NCI-H1417 (cell line): ENCODE measurements around the gene MRPS24.
A peak's percentile ranks its signal among the peaks of the same experiment; 100 is the strongest.
"Not testable (repeated sequence)": the region's sequence is repeated elsewhere in the genome, so short reads cannot be mapped to it uniquely, and the experiment has no call there.

Experiments
- DNase-seq, 3 experiments: peaks; one replicate each; lab custom pipeline; 2025; lab: John Stamatoyannopoulos, UW

The MRPS24 gene

DNA sequence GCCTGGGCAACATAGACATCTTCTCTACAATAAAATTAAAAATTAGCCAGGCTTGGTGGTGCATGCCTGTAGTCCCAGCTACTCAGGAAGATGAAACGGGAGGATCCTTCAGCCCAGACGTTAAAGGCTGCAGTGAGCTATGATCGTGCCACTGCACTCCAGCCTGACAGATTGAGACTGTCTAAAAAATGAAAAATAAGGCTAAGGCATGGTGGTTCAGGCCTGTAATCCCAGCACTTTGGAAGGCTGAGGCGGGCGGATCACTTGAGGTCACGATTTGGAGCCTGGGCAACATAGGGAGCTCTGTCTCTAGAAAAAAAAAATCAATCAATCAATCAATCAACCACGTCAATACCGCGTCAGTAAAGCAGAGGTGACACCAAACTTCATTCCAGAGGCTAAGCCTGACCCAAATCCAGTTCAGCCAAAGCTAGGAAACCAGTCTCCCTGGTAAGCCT is 31.1 kb downstream of the MRPS24 start:
- no peak for DNase-seq

DNA sequence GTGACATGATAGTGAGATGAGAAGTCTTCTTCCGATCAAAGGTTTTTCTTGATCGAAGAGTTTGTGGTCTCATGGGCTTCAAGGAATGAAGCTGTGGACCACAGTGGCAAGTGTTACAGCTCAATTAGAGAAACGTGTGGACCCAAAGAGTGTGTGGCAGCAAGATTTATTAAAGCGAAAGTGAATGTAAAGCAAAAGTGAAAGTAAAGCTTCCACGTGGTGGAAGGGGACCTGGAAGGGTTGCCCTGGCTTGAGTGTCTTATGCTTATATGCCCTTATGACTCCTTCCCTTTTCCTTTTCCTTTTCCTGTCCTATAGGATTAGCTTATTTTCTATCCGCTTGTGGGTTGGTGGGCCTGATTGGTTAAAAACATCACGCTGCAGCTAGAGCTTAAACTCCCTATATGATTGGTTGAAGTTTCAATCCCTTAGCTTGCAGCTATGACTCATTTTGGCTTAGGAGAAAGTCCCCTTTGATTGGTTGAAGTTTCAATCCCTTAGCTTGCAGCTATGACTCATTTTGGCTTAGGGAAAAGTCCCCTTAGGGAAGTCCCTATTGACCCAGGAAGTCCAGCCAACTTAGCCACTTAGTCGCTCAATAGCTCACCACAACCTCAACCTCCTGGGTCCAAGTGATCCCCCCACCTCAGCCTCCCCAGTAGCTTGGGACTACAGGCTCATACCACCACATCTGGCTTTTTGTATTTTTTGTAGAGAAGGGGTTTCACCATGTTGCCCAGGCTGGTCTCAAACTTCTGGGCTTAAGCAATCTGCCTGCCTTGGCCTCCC is 34.7 kb downstream of the MRPS24 start:
- DNase-seq: peak in 1 of 3 experiments; percentile 38

DNA sequence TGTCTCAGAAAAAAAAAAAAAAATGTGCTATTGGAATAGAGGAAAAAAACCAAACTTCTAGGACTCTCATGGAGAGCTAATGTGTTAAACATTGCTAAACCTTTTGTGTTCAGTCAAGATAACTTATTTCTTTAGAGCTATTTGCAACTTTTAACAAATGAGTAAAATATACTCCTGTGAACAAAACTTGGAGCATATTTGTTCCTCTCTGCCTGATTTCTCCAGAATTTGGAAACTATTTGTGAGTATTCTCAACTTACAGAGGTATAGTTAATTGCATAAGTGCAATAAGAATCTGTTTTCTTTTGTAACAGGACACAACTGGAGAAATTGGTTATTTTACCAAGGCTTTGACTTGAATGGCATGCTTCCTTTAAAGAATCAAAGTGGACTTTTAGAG is 38.4 kb downstream of the MRPS24 start:
- not testable (repeated sequence) for DNase-seq

DNA sequence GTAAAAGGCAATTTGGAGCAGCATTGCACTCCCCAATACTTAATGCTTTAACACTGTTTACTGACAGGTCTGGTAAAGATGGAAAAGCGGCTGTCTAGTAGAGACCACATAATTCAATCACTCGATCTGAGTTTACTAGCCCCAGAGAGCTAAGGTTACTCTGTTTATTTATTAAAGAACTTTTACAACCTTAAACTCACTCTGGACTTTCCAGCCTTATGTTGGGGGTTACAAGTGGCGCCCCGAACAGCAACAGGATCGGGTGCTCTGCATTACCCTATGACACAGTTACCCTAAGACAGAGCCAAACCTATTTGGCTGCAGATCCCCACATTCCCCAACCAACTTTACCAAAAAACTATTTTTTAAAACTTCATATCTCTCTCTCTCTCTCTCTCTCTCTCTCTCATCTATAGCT is 43.9 kb downstream of the MRPS24 start:
- no peak for DNase-seq

DNA sequence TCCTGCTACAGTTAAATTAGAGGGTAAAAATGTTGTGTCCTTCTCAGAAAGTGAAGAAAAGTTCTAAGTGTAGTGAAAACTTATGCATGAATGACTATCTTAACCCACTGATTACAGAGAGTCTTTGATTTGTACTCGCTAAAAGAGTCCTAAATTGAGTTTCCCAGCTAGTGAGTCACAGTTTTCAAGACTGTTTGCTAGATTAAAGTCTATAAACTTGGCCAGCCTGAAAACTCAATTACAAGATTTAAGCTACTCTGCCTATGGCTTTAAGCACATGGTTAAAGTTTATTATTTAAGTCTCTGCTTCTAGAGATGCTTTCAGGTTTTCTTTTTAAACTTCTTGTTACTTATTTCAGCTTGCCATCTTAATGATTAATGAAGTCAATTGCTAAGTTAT is 44.4 kb downstream of the MRPS24 start:
- DNase-seq: no peak

DNA sequence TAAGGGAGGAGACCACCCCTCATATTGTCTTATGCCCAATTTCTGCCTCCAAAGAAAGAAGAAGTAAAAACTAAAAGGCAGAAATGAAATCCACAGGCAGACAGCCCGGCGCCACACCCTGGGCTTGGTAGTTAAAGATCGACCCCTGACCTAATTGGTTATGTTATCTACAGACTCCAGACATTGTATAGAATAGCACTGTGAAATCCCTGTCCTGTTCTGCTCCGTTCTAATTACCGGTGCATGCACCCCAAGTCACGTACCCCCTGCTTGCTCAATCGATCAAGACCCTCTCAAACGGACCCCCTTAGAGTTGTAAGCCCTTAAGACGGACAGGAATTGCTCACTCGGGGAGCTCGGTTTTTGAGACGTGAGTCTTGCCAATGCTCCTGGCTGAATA is 44.8 kb downstream of the MRPS24 start:
- not testable (repeated sequence) for DNase-seq

DNA sequence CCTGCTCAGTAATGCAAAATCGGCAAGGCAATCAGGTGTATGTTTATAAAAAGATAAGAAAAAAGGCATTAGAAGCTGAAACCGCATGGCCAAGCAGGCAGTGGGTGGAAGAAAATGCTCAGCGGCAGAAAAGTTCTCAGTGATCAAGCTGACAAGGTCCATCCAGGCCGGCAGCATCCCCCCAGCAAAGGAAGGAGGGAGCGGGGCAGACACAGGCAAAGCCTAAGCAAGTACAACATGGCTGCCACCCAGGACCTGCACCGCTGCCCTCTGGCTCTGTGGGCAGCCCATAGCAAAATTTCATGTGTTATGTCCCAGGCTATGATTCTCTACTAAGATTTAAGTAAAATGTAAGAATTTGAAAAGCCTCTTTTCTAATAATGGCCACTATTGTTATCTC is 45.4 kb downstream of the MRPS24 start:
- no peak for DNase-seq

DNA sequence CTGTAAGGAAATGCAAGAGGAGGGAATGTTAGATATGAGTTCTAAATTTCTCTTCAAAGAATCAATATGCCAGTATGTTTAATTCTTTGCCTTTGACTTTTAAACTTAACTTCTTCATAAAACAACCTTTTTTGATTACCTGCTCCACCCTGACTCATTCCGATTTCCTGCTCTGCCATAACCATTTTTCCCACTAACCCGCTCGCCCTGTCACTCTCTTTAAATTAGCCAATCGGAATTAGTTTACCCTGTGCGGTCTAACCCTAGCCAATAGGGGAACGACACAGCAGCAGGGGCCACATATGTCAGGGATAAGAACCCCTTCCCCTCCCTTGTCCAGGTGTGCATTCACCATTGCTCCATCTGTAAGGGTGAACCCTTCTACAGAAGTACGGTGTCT is 45.9 kb downstream of the MRPS24 start:
- not testable (repeated sequence) for DNase-seq
